Neuronal stem cell (in vitro differentiated cells): ENCODE results near the gene RPS6KA5.

ENCODE experiments used
- DNase-seq: peaks from one replicate; pipeline ENCODE4 v3.0.0-alpha.2; 2013; ENCODE audit warnings: low spot score
- H2AFZ ChIP-seq: one replicate; pipeline ENCODE4 v1.6.1; 2013; ENCODE audit warnings: mild to moderate bottlenecking, low read length, inconsistent platforms
- H2AK5ac ChIP-seq: 2 replicates; pipeline ENCODE4 v1.6.1; 2013; ENCODE audit warnings: low read depth, mild to moderate bottlenecking, inconsistent platforms, low read length, moderate library complexity, mixed read lengths
- H2BK120ac ChIP-seq: 2 replicates; pipeline ENCODE4 v1.6.1; 2013; ENCODE audit warnings: low read depth, mild to moderate bottlenecking, inconsistent platforms, low read length, moderate library complexity, mixed read lengths
- H2BK12ac ChIP-seq: one replicate; pipeline ENCODE4 v1.6.1; 2013; ENCODE audit warnings: low read length, inconsistent platforms
- H2BK15ac ChIP-seq: 2 replicates; pipeline ENCODE4 v1.6.1; 2013; ENCODE audit warnings: mild to moderate bottlenecking, low read length, inconsistent platforms, mixed read lengths
- H2BK5ac ChIP-seq: one replicate; pipeline ENCODE4 v1.6.1; 2013; ENCODE audit warnings: inconsistent platforms, mild to moderate bottlenecking, low read length, moderate library complexity
- H3K14ac ChIP-seq: one replicate; pipeline ENCODE4 v1.6.1; 2013; ENCODE audit warnings: low read length, inconsistent platforms
- H3K18ac ChIP-seq: 2 replicates; pipeline ENCODE4 v1.6.1; 2013; ENCODE audit warnings: low read length, inconsistent platforms
- H3K23ac ChIP-seq: 2 replicates; pipeline ENCODE4 v1.6.1; 2013; ENCODE audit warnings: low read depth, mild to moderate bottlenecking, mixed read lengths, low read length, inconsistent platforms; ENCODE audit not compliant: poor library complexity
- H3K27ac ChIP-seq: replicated peaks from 3 replicates; pipeline ENCODE4 v1.5.1; 2013; ENCODE audit warnings: low read length, inconsistent platforms
- H3K27me3 ChIP-seq, 3 experiments: 2 replicates each; pipeline ENCODE4 v1.6.1; 2013; ENCODE audit warnings: low read length in 3 of 3, mild to moderate bottlenecking in 2 of 3, inconsistent platforms in 1 of 3, low read depth in 1 of 3, mixed read lengths in 1 of 3, moderate library complexity in 1 of 3; ENCODE audit not compliant: control insufficient read depth in 3 of 3, insufficient read depth in 3 of 3
- H3K36me3 ChIP-seq, 2 donors: replicated peaks in 1 of 2; 2 replicates each; pipeline ENCODE4 v1.6.1; 2013; ENCODE audit warnings: low read length in 2 of 2; ENCODE audit not compliant: control insufficient read depth in 2 of 2, insufficient read depth in 2 of 2
- H3K4ac ChIP-seq: 2 replicates; pipeline ENCODE4 v1.6.1; 2013; ENCODE audit warnings: inconsistent platforms, mild to moderate bottlenecking, low read length, moderate library complexity
- H3K4me1 ChIP-seq, 2 donors: 1 replicate in 1 of 2; 2 replicates in 1 of 2; pipeline ENCODE4 v1.6.1; 2013; ENCODE audit warnings: low read length in 2 of 2, low read depth in 1 of 2; ENCODE audit not compliant: control insufficient read depth in 2 of 2, insufficient read depth in 1 of 2
- H3K4me2 ChIP-seq: one replicate; pipeline ENCODE4 v1.6.1; 2013; ENCODE audit warnings: mild to moderate bottlenecking, low read length, inconsistent platforms; ENCODE audit not compliant: insufficient read depth, poor library complexity, severe bottlenecking
- H3K4me3 ChIP-seq, 2 donors: 2 replicates each; pipeline ENCODE4 v1.5.1; 2013; ENCODE audit warnings: low read length in 2 of 2, mild to moderate bottlenecking in 2 of 2, inconsistent platforms in 1 of 2, moderate library complexity in 1 of 2
- H3K79me1 ChIP-seq: one replicate; pipeline ENCODE4 v1.6.1; 2013; ENCODE audit warnings: low read depth, mild to moderate bottlenecking, inconsistent platforms, low read length, moderate library complexity
- H3K9ac ChIP-seq: one replicate; pipeline ENCODE4 v1.6.1; 2013; ENCODE audit warnings: mild to moderate bottlenecking, low read depth, low read length, inconsistent platforms; ENCODE audit not compliant: poor library complexity
- H3K9me3 ChIP-seq, 2 donors: replicated peaks in 1 of 2; 2 replicates each; pipeline versions ENCODE3 to v1.6.1; 2013; ENCODE audit warnings: low read length in 2 of 2, mild to moderate bottlenecking in 2 of 2, inconsistent platforms in 1 of 2, low read depth in 1 of 2, mixed read lengths in 1 of 2, moderate library complexity in 1 of 2; ENCODE audit not compliant: control insufficient read depth in 2 of 2, insufficient read depth in 1 of 2
- H4K8ac ChIP-seq: one replicate; pipeline ENCODE4 v1.6.1; 2013; ENCODE audit warnings: low read depth, mild to moderate bottlenecking, inconsistent platforms, low read length, moderate library complexity
- H4K91ac ChIP-seq: one replicate; pipeline ENCODE4 v1.6.1; 2013; ENCODE audit warnings: low read length, low read depth, mild to moderate bottlenecking, inconsistent platforms; ENCODE audit not compliant: poor library complexity
- WGBS, 2 donors: extraction: QIAGEN DNeasy Blood & Tissue Kit; methylation state at CpG; one replicate each; pipeline ENCODE4 v1.1.7; 2013; ENCODE audit warnings: missing lambda C conversion rate in 2 of 2, mixed read lengths in 1 of 2; ENCODE audit not compliant: insufficient read length in 2 of 2, insufficient replicate concordance in 1 of 2; ENCODE audit errors: extremely low coverage in 2 of 2; 5-methylcytosine and 5-hydroxymethylcytosine counted together

The RPS6KA5 gene

DNA sequence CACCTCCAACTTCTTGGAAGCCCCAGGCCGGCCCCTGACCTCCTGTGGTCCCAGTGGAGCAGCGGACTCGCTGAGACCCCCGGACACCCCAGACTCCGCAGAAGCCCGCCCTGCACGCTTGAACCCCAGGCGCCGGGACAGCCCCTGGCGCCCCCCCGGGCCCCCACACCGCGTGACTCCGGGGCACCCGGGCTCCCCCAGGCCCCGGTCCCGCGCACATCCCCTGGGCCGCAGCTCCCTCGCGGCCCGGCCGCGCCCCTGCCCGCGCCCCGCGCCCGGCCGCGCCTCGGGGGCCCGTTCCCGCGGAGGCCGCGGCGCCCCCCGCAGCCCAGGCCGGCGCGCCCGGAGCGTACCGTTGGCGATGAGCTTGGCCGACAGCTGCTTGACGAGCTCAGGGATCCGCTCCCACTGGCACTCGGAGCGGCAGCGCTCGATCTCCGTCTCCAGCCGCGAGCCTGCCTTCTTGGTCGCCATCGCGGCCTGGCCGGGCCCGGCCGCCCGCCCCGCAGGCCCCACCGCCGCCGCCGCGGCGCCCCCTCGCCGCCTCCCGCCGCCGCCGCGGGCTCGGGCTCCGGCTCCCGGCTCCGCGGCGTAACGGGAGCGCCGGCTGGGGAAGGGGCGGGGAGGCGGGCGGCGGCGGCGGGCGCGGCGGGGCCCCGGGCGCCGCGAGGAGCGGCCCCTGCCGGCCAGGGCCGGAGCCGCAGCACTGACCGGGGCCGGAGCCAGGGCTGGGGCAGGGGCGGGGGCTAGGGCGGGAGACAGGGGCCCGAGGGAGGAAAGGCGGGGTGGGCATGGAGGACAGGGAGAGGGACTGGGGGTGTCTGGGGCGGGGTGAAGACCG is 244.4 kb downstream of the RPS6KA5 start, which contains the start of gene TTC7B:
Gene TTC7B, minus strand, starts transcription at position 609 of the 841 bp plus-strand sequence. Its CDS starts 135 bp downstream, at position 474.
- Histone ChIP-seq H3K4me3 (peak within 1 kb of the TSS; percentile 62 to 96), H2BK120ac (no peak within 1 kb of the TSS), H3K27me3 (peaks cover 0 to 17% (median 4%) of the 10 kb centered on the region in 3 experiments), H2AFZ (peak within 1 kb of the TSS; percentile 76), H2BK12ac (no peak within 1 kb of the TSS), H3K79me1 (no peaks in the 10 kb centered on the region), H3K4me1 (peaks cover 0 to 9% of the 10 kb centered on the region in 2 donors), H4K8ac (peak within 1 kb of the TSS; percentile 29), H2BK5ac (no peak within 1 kb of the TSS), H3K27ac (no peak within 1 kb of the TSS), H2BK15ac (peak within 1 kb of the TSS; percentile 45), H3K9ac (peak within 1 kb of the TSS; percentile 98), H3K18ac (peak within 1 kb of the TSS; percentile 93), H3K9me3 (no peaks in the 10 kb centered on the region), H4K91ac (no peak within 1 kb of the TSS), H2AK5ac (peak within 1 kb of the TSS; percentile 94), H3K14ac (peak within 1 kb of the TSS; percentile 86), H3K4ac (peak within 1 kb of the TSS; percentile 26), H3K36me3 (no peaks in the 10 kb centered on the region), H3K23ac (peak within 1 kb of the TSS; percentile 8), H3K4me2 (peak within 1 kb of the TSS; percentile 62)
- peak; percentile 51 for DNase-seq
- WGBS, 2 donors: no CpG with 5 or more reads among the region's 111 CpGs

GRCh38 chr14:90815572-90815821 is 244.9 kb downstream of the RPS6KA5 start:
- Histone ChIP-seq H2AK5ac (no peak overlapping the region), H3K23ac (no peak overlapping the region), H3K27ac (no peak overlapping the region), H2BK120ac (no peak overlapping the region), H3K4ac (no peak overlapping the region), H3K9ac (peak overlapping the region; percentile 98), H2AFZ (peak overlapping the region; percentile 66), H4K91ac (no peak overlapping the region), H3K18ac (no peak overlapping the region), H3K9me3 (no peaks in the 10 kb centered on the region), H3K14ac (no peak overlapping the region), H3K36me3 (no peaks in the 10 kb centered on the region), H3K27me3 (peaks cover 0 to 15% (median 4%) of the 10 kb centered on the region in 3 experiments), H3K4me3 (peak overlapping the region; percentile 62 to 96), H2BK5ac (no peak overlapping the region), H3K79me1 (no peaks in the 10 kb centered on the region), H3K4me1 (peaks cover 0 to 7% of the 10 kb centered on the region in 2 donors), H4K8ac (no peak overlapping the region), H2BK15ac (no peak overlapping the region), H2BK12ac (no peak overlapping the region), H3K4me2 (peak overlapping the region; percentile 62)
- no peak for DNase-seq
- no CpG with 5 or more reads among the region's 5 CpGs for WGBS, 2 donors

- Histone ChIP-seq H2AK5ac (no peak overlapping the region), H3K4ac (no peak overlapping the region), H3K4me3 (peak overlapping the region; percentile 62 to 96), H3K36me3 (no peaks in the 10 kb centered on the region), H3K9me3 (no peaks in the 10 kb centered on the region), H2BK120ac (no peak overlapping the region), H4K8ac (no peak overlapping the region), H3K18ac (no peak overlapping the region), H2BK5ac (no peak overlapping the region), H3K4me1 (peaks cover 0 to 7% of the 10 kb centered on the region in 2 donors), H4K91ac (no peak overlapping the region), H2AFZ (peak overlapping the region; percentile 66), H3K14ac (no peak overlapping the region), H3K27me3 (peaks cover 0 to 10% (median 4%) of the 10 kb centered on the region in 3 experiments), H3K4me2 (peak overlapping the region; percentile 62), H3K9ac (peak overlapping the region; percentile 98), H2BK12ac (no peak overlapping the region), H3K27ac (no peak overlapping the region), H3K23ac (no peak overlapping the region), H3K79me1 (no peaks in the 10 kb centered on the region), H2BK15ac (no peak overlapping the region)
- no peak for DNase-seq
- 100% methylated on average over 2 of the region's 13 CpGs; no CpG with 5 or more reads in 1 of the 2 donors for WGBS, 2 donors
Observed at GRCh38 chr14:90814806-90815571, 245.5 kb downstream of the RPS6KA5 start.

- H3K18ac ChIP-seq: no peak overlapping the region
- peaks cover 0 to 7% of the 10 kb centered on the region in 2 donors for H3K4me1 ChIP-seq
- no peak overlapping the region for H3K4me2 ChIP-seq
- no peak overlapping the region for H3K27ac ChIP-seq
- H3K14ac ChIP-seq: no peak overlapping the region
- H3K4ac ChIP-seq: no peak overlapping the region
- no peak overlapping the region for H3K4me3 ChIP-seq
- no peak overlapping the region for H3K23ac ChIP-seq
- DNase-seq: no peak
- H3K9ac ChIP-seq: no peak overlapping the region
- H3K27me3 ChIP-seq: peaks cover 0 to 4% (median 0%) of the 10 kb centered on the region in 3 experiments
- no peaks in the 10 kb centered on the region for H3K79me1 ChIP-seq
- H3K9me3 ChIP-seq: no peaks in the 10 kb centered on the region
- H2BK5ac ChIP-seq: no peak overlapping the region
- H2BK120ac ChIP-seq: no peak overlapping the region
- H4K8ac ChIP-seq: no peak overlapping the region
- H2BK12ac ChIP-seq: no peak overlapping the region
- no peak overlapping the region for H2AK5ac ChIP-seq
- H2AFZ ChIP-seq: no peak overlapping the region
- no peak overlapping the region for H2BK15ac ChIP-seq
- no peak overlapping the region for H4K91ac ChIP-seq
- H3K36me3 ChIP-seq: no peaks in the 10 kb centered on the region
- WGBS, 2 donors: no CpG with 5 or more reads among the region's 5 CpGs
Observed at GRCh38 chr14:90813442-90813841, 247.0 kb downstream of the RPS6KA5 start.
